NCI-H748 treated with DMSO at 0.1 percent for 48 hours (cell line): Measurements from ENCODE around the gene NDOR1.

ENCODE experiments used
- DNase-seq: peaks from one replicate; lab custom pipeline; 2025; lab: John Stamatoyannopoulos, UW

NDOR1 gene

GRCh38 chr9:137264067-137264466 is 58.6 kb downstream of the NDOR1 start:
- no peak for DNase-seq

DNA sequence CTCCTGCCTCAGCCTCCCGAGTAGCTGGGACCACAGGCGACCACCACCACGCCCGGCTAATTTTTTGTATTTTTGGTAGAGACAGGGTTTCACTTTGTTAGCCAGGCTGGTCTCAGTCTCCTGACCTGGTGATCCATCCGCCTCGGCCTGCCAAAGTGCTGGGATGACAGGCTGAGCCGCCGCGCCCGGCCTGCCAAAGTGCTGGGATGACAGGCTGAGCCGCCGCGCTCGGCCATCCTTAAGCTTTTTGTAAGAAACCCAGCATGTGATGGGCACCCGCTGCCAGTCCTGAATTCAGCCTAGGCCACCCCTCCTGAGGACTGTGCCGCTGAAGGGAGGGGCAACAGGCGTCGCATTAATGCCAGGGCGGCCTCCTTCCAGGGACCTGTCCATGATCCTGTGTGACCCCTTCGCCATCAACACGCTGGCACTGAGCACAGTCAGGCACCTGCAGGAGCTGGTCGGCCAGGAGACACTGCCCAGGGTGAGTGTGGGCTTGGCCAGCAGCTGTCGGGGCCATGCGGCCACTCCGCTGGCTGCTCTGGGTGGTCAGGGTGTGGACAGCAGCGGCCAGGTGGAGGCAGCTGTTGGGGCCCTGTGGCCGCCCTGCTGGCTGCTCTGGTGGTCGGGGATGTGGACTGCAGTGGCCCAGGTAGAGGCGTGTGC is 60.1 kb downstream of the NDOR1 start:
- no peak for DNase-seq

DNA sequence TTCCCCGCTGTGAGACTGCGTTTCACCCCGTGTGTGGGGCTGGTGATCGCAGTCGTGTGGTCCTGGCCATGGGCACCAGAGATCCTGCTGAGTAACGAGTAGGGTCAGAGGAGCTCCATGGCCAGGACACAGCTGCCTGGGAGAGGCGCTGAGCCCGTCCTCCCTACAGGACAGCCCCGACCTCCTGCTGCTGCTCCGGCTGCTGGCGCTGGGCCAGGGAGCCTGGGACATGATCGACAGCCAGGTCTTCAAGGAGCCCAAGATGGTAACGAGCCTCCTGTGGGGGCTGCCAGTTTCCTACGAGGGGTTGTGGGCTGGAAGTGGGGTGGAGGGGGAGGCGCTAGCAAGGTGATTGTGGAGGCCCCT is 60.6 kb downstream of the NDOR1 start:
- no peak for DNase-seq
